ENCODE measurements around the gene PLEKHH3.

- no peak for TF ChIP-seq EZH2 (IDR thresholded peaks at IDR 0.05; ENCODE audit: low read length)
- TF ChIP-seq, protein P1, sequence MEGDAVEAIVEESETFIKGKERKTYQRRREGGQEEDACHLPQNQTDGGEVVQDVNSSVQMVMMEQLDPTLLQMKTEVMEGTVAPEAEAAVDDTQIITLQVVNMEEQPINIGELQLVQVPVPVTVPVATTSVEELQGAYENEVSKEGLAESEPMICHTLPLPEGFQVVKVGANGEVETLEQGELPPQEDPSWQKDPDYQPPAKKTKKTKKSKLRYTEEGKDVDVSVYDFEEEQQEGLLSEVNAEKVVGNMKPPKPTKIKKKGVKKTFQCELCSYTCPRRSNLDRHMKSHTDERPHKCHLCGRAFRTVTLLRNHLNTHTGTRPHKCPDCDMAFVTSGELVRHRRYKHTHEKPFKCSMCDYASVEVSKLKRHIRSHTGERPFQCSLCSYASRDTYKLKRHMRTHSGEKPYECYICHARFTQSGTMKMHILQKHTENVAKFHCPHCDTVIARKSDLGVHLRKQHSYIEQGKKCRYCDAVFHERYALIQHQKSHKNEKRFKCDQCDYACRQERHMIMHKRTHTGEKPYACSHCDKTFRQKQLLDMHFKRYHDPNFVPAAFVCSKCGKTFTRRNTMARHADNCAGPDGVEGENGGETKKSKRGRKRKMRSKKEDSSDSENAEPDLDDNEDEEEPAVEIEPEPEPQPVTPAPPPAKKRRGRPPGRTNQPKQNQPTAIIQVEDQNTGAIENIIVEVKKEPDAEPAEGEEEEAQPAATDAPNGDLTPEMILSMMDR (optimal IDR thresholded peaks at IDR 0.05 in 1 of 3, IDR thresholded peaks at IDR 0.05 in 1 of 3, conservative IDR thresholded peaks at IDR 0.05 in 1 of 3; ENCODE audit: extremely low read depth in 1 of 3, insufficient read depth in 2 of 3, low read length in 3 of 3): no peak
Observed at GRCh38 chr17:42702446-42702845, 25.7 kb upstream of the PLEKHH3 start.
